GM12874 (cell line): ENCODE results near the gene ATG2A.

Source experiments
- CTCF ChIP-seq: IDR thresholded peaks from 2 replicates; pipeline ENCODE4 v1.5.1; 2011; ENCODE audit warnings: low read depth, mild to moderate bottlenecking, control low read depth, low read length, moderate library complexity; ENCODE audit not compliant: insufficient read depth

ATG2A gene

DNA sequence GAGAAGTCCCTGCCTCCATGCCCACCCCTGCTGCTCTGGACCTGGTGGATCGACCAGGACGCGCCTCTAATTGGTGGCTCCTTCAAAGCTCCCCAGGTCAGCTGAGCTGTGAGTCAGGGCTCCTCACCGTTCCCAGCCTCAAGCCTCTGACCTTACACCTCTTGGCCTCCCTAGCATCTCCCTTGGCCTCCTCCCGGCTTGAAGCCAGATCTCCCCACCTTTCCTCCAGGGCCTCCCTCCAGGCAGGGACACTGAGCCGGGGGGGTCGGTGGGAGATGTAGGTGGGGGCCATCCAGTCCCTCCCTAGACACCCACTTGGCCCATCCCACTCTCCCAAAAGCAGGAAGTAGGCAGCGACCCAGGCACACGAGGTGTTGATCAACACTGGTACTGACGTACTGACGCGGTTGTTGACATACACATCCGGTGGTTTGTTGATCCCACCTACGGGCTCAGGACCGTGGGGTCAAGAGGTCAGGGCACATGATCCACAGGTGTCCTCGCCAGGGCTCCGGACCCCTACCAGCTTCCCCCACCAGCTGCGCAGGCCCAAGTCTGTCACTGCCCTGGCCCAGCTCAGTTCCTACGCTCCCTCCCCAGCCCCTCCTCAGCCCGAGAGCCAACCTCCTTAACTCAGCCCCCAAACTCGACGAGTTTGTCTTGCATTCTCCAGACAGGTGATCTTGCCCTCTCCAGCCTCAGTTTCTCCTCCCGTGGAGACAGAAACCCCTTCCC lies 802 bp downstream of the ATG2A start:
- no peak for TF ChIP-seq CTCF

- TF ChIP-seq CTCF = no peak
Observed at GRCh38 chr11:64915376-64915887, 1.6 kb downstream of the ATG2A start.

DNA sequence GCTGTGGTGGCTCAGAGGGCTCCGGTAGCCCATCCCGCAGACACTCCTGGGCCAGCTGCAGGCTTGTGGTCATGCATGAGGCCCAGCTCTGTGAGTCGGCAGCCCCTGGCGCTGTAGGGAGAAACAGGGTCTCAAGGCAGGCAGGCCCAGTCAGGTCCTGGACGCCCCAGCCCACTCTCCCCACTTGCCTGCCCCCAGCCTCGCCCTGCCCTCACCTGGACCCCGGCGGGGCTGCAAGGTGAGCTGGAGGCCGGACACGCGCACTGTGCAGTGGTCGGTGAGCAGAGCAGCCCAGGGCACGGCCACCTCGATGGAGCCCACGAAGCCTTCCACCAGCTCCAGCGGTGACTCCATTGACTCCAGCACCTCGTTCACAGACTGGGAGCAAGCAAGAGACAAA lies 2.9 kb downstream of the ATG2A start:
- TF ChIP-seq CTCF = no peak

- no peak for TF ChIP-seq CTCF
Observed at GRCh38 chr11:64913171-64913727, 3.8 kb downstream of the ATG2A start.

- TF ChIP-seq CTCF = no peak
Observed at GRCh38 chr11:64911689-64912088, 5.3 kb downstream of the ATG2A start.

DNA sequence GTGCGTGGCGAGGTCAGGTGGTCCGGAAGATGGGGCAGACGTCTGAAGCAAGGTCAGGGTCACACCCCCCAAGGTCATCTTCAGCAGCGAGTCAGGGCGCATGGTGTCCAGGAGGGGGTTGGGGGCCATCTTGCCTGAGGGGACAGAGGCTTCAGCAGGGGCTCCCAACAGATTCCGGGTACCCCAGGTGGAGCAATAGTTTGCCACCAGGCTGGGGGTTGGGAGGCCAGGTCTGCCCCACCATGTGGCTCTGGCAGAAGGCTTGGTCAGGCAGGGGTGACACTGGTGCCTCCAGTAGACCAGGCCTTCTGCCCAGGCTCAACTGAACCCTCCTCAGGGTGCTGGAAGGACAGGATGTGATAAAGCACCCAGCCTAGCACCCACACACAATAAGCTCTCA lies 5.9 kb downstream of the ATG2A start:
- TF ChIP-seq CTCF = no peak

DNA sequence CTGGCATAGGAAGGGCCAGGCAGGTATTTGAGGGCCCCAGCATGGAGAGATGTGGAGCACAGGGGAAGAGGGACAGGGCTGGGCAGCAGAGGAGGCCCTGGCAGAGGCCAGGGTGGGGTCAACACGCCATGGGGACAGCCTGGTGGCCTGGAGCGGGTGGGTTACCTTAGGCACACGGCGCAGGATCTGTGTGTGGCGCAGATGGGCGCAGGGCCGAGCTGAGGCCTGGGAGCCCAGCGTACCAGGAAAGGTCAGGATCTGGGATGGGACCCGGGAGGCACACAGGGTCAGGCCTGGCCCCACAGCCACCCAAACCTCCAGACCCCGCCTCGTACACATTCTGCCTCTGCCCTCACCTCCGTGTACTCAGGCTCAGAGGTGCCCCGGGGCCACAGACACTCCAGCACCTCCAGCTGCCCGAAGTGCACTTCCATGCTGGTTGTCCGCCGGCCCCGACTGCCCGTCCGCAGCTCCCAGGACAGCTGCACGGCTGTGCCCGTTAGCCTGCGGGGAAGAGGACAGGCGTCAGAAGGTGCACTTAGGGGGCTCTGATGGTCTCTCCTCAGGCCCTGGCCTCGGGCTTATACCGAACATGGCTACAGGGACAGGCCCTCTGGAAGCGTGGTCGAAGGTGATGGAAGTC lies 6.4 kb downstream of the ATG2A start:
- TF ChIP-seq CTCF = no peak
